ENCODE results near the gene CERS6.
"Not testable (repeated sequence)": the region's sequence is repeated elsewhere in the genome, so short reads cannot be mapped to it uniquely, and the experiment has no call there.

- not testable (repeated sequence) for TF ChIP-seq CTCF, POLR2A, POLR2AphosphoS5 (IDR thresholded peaks at IDR 0.05)
Observed at GRCh38 chr2:168664715-168665114, 208.6 kb downstream of the CERS6 start.

Data from transverse colon (tissue), 4 donors.